ENCODE data around the gene LARGE1.

Gene LARGE1

GRCh38 chr22:33605221-33605620, 315.1 kb downstream of the LARGE1 start:
- no peak overlapping the region for H3K27ac ChIP-seq (ENCODE audit: low read depth, low read length)
- no peaks in the 10 kb centered on the region for H3K36me3 ChIP-seq (ENCODE audit: control insufficient read depth in 1 of 2, insufficient read depth in 2 of 2, low read length in 2 of 2)
- H3K4me3 ChIP-seq (ENCODE audit: low read depth in 1 of 2, low read length in 2 of 2) = no peak overlapping the region
- no peak overlapping the region for H3K9ac ChIP-seq (ENCODE audit: low read depth in 1 of 2, low read length in 2 of 2)
- H3K9me3 ChIP-seq (ENCODE audit: control insufficient read depth in 1 of 2, low read length in 2 of 2) = no peaks in the 10 kb centered on the region
- H3K4me1 ChIP-seq (ENCODE audit: control insufficient read depth in 1 of 2, insufficient read depth in 2 of 2, low read length in 2 of 2) = no peaks in the 10 kb centered on the region
- no peaks in the 10 kb centered on the region for H3K27me3 ChIP-seq (ENCODE audit: control insufficient read depth in 1 of 2, insufficient read depth in 2 of 2, low read length in 2 of 2)

- no peaks in the 10 kb centered on the region for H3K9me3 ChIP-seq (ENCODE audit: control insufficient read depth in 1 of 2, low read length in 2 of 2)
- H3K36me3 ChIP-seq (ENCODE audit: control insufficient read depth in 1 of 2, insufficient read depth in 2 of 2, low read length in 2 of 2) = no peaks in the 10 kb centered on the region
- H3K9ac ChIP-seq (ENCODE audit: low read depth in 1 of 2, low read length in 2 of 2) = no peak overlapping the region
- H3K4me3 ChIP-seq (ENCODE audit: low read depth in 1 of 2, low read length in 2 of 2) = no peak overlapping the region
- no peaks in the 10 kb centered on the region for H3K27me3 ChIP-seq (ENCODE audit: control insufficient read depth in 1 of 2, insufficient read depth in 2 of 2, low read length in 2 of 2)
- H3K27ac ChIP-seq (ENCODE audit: low read depth, low read length) = no peak overlapping the region
- no peaks in the 10 kb centered on the region for H3K4me1 ChIP-seq (ENCODE audit: control insufficient read depth in 1 of 2, insufficient read depth in 2 of 2, low read length in 2 of 2)
These were observed 319.2 kb downstream of the LARGE1 start for GRCh38 chr22:33601062-33601461.

DNA sequence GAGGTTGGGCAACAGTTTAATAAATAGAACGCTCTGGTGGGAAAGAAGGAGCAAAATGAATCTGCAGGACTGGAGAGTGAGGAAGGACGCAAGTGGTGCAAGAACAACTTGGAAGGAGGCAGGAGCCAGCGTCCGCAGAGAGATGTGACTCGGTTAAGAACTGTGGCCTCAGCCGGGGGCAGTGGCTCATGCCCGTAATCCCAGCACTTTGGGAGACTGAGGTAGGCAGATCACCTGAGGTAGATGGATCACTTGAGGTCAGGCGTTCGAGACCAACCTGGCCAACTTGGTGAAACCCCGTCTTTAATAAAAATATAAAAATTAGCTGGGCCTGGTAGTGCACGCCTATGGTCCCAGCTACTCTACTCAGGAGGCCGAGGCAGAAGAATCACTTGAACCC, 319.7 kb downstream of the LARGE1 start:
- Histone ChIP-seq H3K4me1 (ENCODE audit: control insufficient read depth in 1 of 2, insufficient read depth in 2 of 2, low read length in 2 of 2) (no peaks in the 10 kb centered on the region), H3K9ac (ENCODE audit: low read depth in 1 of 2, low read length in 2 of 2) (no peak overlapping the region), H3K4me3 (ENCODE audit: low read depth in 1 of 2, low read length in 2 of 2) (no peak overlapping the region), H3K36me3 (ENCODE audit: control insufficient read depth in 1 of 2, insufficient read depth in 2 of 2, low read length in 2 of 2) (no peaks in the 10 kb centered on the region), H3K9me3 (ENCODE audit: control insufficient read depth in 1 of 2, low read length in 2 of 2) (no peaks in the 10 kb centered on the region), H3K27ac (ENCODE audit: low read depth, low read length) (no peak overlapping the region), H3K27me3 (ENCODE audit: control insufficient read depth in 1 of 2, insufficient read depth in 2 of 2, low read length in 2 of 2) (no peaks in the 10 kb centered on the region)

DNA sequence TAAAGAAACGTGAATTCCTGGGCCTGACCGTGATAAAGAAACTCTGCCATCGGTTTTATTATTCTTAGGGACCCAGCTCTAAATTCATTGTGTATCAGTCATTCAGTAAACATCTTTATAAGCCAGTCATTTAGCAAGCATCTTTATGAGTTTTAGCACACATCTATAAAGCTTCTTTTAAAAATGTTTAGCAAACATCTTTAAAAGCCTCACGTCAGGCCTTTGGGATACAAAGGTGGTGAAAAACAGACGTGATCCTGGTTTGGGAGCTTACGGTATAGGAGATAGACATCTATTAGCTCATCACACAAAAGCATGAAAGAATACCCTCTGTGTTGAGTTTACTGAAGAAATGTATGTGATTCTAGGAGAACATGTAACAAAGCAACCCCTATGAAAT, 320.2 kb downstream of the LARGE1 start:
- H3K4me1 ChIP-seq (ENCODE audit: control insufficient read depth in 1 of 2, insufficient read depth in 2 of 2, low read length in 2 of 2) = no peaks in the 10 kb centered on the region
- H3K27me3 ChIP-seq (ENCODE audit: control insufficient read depth in 1 of 2, insufficient read depth in 2 of 2, low read length in 2 of 2) = no peaks in the 10 kb centered on the region
- H3K9ac ChIP-seq (ENCODE audit: low read depth in 1 of 2, low read length in 2 of 2) = no peak overlapping the region
- H3K36me3 ChIP-seq (ENCODE audit: control insufficient read depth in 1 of 2, insufficient read depth in 2 of 2, low read length in 2 of 2) = no peaks in the 10 kb centered on the region
- no peak overlapping the region for H3K4me3 ChIP-seq (ENCODE audit: low read depth in 1 of 2, low read length in 2 of 2)
- H3K27ac ChIP-seq (ENCODE audit: low read depth, low read length) = no peak overlapping the region
- H3K9me3 ChIP-seq (ENCODE audit: control insufficient read depth in 1 of 2, low read length in 2 of 2) = no peaks in the 10 kb centered on the region

DNA sequence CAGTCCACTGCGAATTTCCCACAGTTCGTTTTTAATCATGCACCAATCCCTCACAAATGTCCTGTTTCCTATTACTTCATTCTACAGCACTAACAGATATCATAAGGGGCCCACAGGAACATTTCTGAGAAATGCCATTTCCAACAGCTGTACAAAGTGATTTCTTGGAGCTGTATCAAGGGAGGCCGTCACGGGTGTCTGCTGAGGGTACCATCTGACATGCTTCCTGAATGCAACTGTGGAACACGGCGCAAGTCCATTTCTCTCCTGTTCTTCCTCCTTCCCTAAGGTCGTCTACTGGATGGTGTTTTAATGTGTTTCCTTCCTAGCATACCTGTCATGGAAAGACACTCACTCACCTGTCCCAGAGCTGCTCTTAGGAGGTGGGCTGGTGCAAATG, 320.7 kb downstream of the LARGE1 start:
- Histone ChIP-seq H3K9me3 (ENCODE audit: control insufficient read depth in 1 of 2, low read length in 2 of 2) (no peaks in the 10 kb centered on the region), H3K27me3 (ENCODE audit: control insufficient read depth in 1 of 2, insufficient read depth in 2 of 2, low read length in 2 of 2) (no peaks in the 10 kb centered on the region), H3K36me3 (ENCODE audit: control insufficient read depth in 1 of 2, insufficient read depth in 2 of 2, low read length in 2 of 2) (no peaks in the 10 kb centered on the region), H3K4me3 (ENCODE audit: low read depth in 1 of 2, low read length in 2 of 2) (no peak overlapping the region), H3K9ac (ENCODE audit: low read depth in 1 of 2, low read length in 2 of 2) (no peak overlapping the region), H3K4me1 (ENCODE audit: control insufficient read depth in 1 of 2, insufficient read depth in 2 of 2, low read length in 2 of 2) (no peaks in the 10 kb centered on the region), H3K27ac (ENCODE audit: low read depth, low read length) (no peak overlapping the region)

DNA sequence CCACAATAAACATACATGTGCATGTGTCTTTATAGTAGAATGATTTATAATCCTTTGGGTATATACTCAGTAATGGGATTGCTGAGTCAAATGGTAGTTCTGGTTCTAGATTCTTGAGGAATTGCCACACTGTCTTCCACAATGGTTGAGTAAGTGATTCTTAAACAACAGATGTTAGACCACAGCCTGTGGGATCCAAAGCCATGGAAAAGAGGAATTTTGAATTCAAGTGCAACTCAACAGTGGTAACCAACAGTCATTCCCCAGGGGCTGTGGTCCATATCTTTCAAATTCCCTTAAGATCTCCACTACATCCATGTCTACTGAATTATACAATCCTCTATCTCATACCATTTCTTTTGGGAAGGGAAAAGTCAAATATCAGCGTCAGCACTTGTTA, 321.5 kb downstream of the LARGE1 start:
- H3K4me1 ChIP-seq (ENCODE audit: control insufficient read depth in 1 of 2, insufficient read depth in 2 of 2, low read length in 2 of 2) = no peaks in the 10 kb centered on the region
- no peak overlapping the region for H3K9ac ChIP-seq (ENCODE audit: low read depth in 1 of 2, low read length in 2 of 2)
- no peaks in the 10 kb centered on the region for H3K27me3 ChIP-seq (ENCODE audit: control insufficient read depth in 1 of 2, insufficient read depth in 2 of 2, low read length in 2 of 2)
- H3K36me3 ChIP-seq (ENCODE audit: control insufficient read depth in 1 of 2, insufficient read depth in 2 of 2, low read length in 2 of 2) = no peaks in the 10 kb centered on the region
- no peaks in the 10 kb centered on the region for H3K9me3 ChIP-seq (ENCODE audit: control insufficient read depth in 1 of 2, low read length in 2 of 2)
- no peak overlapping the region for H3K27ac ChIP-seq (ENCODE audit: low read depth, low read length)
- H3K4me3 ChIP-seq (ENCODE audit: low read depth in 1 of 2, low read length in 2 of 2) = no peak overlapping the region

DNA sequence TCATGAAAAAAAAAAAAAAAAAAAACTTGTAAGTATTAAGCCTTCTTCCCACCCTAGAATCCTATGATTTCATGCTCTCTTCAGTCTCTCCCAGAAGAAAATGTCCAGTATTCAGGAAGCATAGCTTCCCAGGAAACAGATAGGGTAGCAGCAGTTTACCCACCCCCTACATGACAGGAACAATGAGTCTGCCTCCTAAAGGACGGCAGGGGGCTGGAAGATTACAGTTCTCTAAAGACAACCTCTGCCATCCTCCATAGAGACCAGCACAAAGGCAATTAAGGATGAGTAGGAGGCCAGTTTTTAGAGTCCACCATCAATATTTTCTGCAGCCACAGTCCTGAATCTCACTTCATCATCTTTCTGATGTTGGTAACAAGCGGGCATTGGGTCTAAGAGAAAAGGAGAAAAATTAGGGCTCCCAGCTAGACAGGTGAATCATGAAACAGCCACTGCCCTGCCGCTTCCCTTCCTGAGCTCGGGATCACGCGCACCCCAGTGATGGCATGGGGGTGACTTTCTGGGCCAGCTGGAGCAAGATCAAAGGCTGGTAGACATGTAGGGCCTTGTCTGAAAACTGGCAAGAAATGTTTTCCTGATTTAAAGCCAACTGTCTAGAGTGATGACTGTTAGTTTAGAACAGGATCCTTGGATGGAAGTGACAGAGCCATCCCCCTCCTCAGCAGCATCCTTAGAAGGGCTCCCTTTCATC, 322.8 kb downstream of the LARGE1 start:
- no peaks in the 10 kb centered on the region for H3K27me3 ChIP-seq (ENCODE audit: control insufficient read depth in 1 of 2, insufficient read depth in 2 of 2, low read length in 2 of 2)
- no peaks in the 10 kb centered on the region for H3K36me3 ChIP-seq (ENCODE audit: control insufficient read depth in 1 of 2, insufficient read depth in 2 of 2, low read length in 2 of 2)
- H3K4me1 ChIP-seq (ENCODE audit: control insufficient read depth in 1 of 2, insufficient read depth in 2 of 2, low read length in 2 of 2) = no peaks in the 10 kb centered on the region
- no peak overlapping the region for H3K27ac ChIP-seq (ENCODE audit: low read depth, low read length)
- no peak overlapping the region for H3K4me3 ChIP-seq (ENCODE audit: low read depth in 1 of 2, low read length in 2 of 2)
- no peaks in the 10 kb centered on the region for H3K9me3 ChIP-seq (ENCODE audit: control insufficient read depth in 1 of 2, low read length in 2 of 2)
- no peak overlapping the region for H3K9ac ChIP-seq (ENCODE audit: low read depth in 1 of 2, low read length in 2 of 2)

- no peaks in the 10 kb centered on the region for H3K4me1 ChIP-seq (ENCODE audit: control insufficient read depth in 1 of 2, insufficient read depth in 2 of 2, low read length in 2 of 2)
- no peak overlapping the region for H3K27ac ChIP-seq (ENCODE audit: low read depth, low read length)
- no peaks in the 10 kb centered on the region for H3K27me3 ChIP-seq (ENCODE audit: control insufficient read depth in 1 of 2, insufficient read depth in 2 of 2, low read length in 2 of 2)
- no peak overlapping the region for H3K4me3 ChIP-seq (ENCODE audit: low read depth in 1 of 2, low read length in 2 of 2)
- H3K9me3 ChIP-seq (ENCODE audit: control insufficient read depth in 1 of 2, low read length in 2 of 2) = no peaks in the 10 kb centered on the region
- H3K9ac ChIP-seq (ENCODE audit: low read depth in 1 of 2, low read length in 2 of 2) = no peak overlapping the region
- no peaks in the 10 kb centered on the region for H3K36me3 ChIP-seq (ENCODE audit: control insufficient read depth in 1 of 2, insufficient read depth in 2 of 2, low read length in 2 of 2)
These were observed 326.5 kb downstream of the LARGE1 start for GRCh38 chr22:33593818-33594217.

DNA sequence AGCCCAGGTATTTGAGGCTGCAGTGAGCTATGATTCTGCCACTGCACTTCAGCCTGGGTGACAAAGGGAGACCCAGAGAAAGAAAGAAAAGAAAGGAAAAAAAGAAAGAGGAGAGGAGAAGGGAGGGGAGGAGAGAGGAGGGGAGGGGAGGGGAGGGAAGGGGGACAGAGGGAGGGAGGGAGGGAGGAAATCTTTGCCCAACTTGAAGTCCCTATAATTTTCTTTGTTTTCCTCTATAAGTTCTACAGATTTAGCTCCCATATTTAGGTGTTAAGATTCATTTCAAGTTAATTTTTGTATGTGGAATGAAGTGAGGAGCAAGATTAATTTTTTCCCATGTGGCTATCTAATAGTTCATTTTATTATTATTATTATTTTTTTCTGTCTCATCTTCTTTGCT, 328.3 kb downstream of the LARGE1 start:
- no peaks in the 10 kb centered on the region for H3K36me3 ChIP-seq (ENCODE audit: control insufficient read depth in 1 of 2, insufficient read depth in 2 of 2, low read length in 2 of 2)
- no peak overlapping the region for H3K4me3 ChIP-seq (ENCODE audit: low read depth in 1 of 2, low read length in 2 of 2)
- no peak overlapping the region for H3K27ac ChIP-seq (ENCODE audit: low read depth, low read length)
- H3K4me1 ChIP-seq (ENCODE audit: control insufficient read depth in 1 of 2, insufficient read depth in 2 of 2, low read length in 2 of 2) = no peaks in the 10 kb centered on the region
- no peak overlapping the region for H3K9ac ChIP-seq (ENCODE audit: low read depth in 1 of 2, low read length in 2 of 2)
- no peaks in the 10 kb centered on the region for H3K27me3 ChIP-seq (ENCODE audit: control insufficient read depth in 1 of 2, insufficient read depth in 2 of 2, low read length in 2 of 2)
- no peaks in the 10 kb centered on the region for H3K9me3 ChIP-seq (ENCODE audit: control insufficient read depth in 1 of 2, low read length in 2 of 2)

DNA sequence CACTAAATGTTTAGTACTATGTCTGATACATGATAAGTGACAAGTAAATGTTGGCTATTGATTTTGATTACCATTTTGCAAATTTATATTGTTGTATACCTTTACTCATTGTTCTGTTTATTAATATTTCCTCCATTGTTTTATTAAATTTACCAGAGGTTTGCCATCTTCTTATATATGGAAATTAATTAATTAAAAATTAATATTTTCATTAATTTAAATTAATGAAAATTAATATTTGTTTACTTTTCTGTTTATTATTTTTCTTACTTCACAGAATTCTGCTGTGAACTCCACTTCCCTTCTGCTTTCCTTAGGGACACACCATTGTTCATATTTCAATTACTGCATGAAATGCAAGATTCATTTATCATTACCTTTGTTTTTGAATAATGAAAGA, 331.0 kb downstream of the LARGE1 start:
- H3K4me1 ChIP-seq (ENCODE audit: control insufficient read depth in 1 of 2, insufficient read depth in 2 of 2, low read length in 2 of 2) = no peaks in the 10 kb centered on the region
- no peak overlapping the region for H3K9ac ChIP-seq (ENCODE audit: low read depth in 1 of 2, low read length in 2 of 2)
- no peak overlapping the region for H3K27ac ChIP-seq (ENCODE audit: low read depth, low read length)
- H3K36me3 ChIP-seq (ENCODE audit: control insufficient read depth in 1 of 2, insufficient read depth in 2 of 2, low read length in 2 of 2) = no peaks in the 10 kb centered on the region
- H3K4me3 ChIP-seq (ENCODE audit: low read depth in 1 of 2, low read length in 2 of 2) = no peak overlapping the region
- H3K27me3 ChIP-seq (ENCODE audit: control insufficient read depth in 1 of 2, insufficient read depth in 2 of 2, low read length in 2 of 2) = no peaks in the 10 kb centered on the region
- no peaks in the 10 kb centered on the region for H3K9me3 ChIP-seq (ENCODE audit: control insufficient read depth in 1 of 2, low read length in 2 of 2)

- Histone ChIP-seq H3K9me3 (ENCODE audit: control insufficient read depth in 1 of 2, low read length in 2 of 2) (no peaks in the 10 kb centered on the region), H3K27me3 (ENCODE audit: control insufficient read depth in 1 of 2, insufficient read depth in 2 of 2, low read length in 2 of 2) (no peaks in the 10 kb centered on the region), H3K9ac (ENCODE audit: low read depth in 1 of 2, low read length in 2 of 2) (no peak overlapping the region), H3K27ac (ENCODE audit: low read depth, low read length) (no peak overlapping the region), H3K4me1 (ENCODE audit: control insufficient read depth in 1 of 2, insufficient read depth in 2 of 2, low read length in 2 of 2) (no peaks in the 10 kb centered on the region), H3K36me3 (ENCODE audit: control insufficient read depth in 1 of 2, insufficient read depth in 2 of 2, low read length in 2 of 2) (no peaks in the 10 kb centered on the region), H3K4me3 (ENCODE audit: low read depth in 1 of 2, low read length in 2 of 2) (no peak overlapping the region)
These were observed 331.4 kb downstream of the LARGE1 start for GRCh38 chr22:33588860-33589259.

Measured in duodenal mucosa (tissue), 2 donors.